Breast epithelium (tissue), 3 donors: ENCODE results near the gene GPR137.

ENCODE experiments used
- CTCF ChIP-seq, 3 donors: fragments of 450-650 bp; IDR thresholded peaks; one replicate each; pipeline ENCODE4 v1.5.1; 2016 to 2017; ENCODE audit warnings: antibody characterized with exemption in 3 of 3, mild to moderate bottlenecking in 3 of 3, moderate library complexity in 3 of 3
- POLR2A ChIP-seq: fragments of 450-650 bp; IDR thresholded peaks from one replicate; pipeline ENCODE4 v1.6.1; 2016; ENCODE audit warnings: antibody characterized with exemption, mild to moderate bottlenecking, moderate library complexity

- TF ChIP-seq POLR2A (no peak), CTCF (IDR thresholded peaks at IDR 0.05) (no peak)
These were observed 29.3 kb upstream of the GPR137 start for GRCh38 chr11:64256300-64256699.
